Fibroblast of skin of abdomen (primary cell): ENCODE data around the gene OR52B6.
A peak's percentile ranks its signal among the peaks of the same experiment; 100 is the strongest.

Experiments
- DNase-seq: peaks from one replicate; pipeline ENCODE4 v3.0.0-alpha.2; 2013

OR52B6 gene

DNA sequence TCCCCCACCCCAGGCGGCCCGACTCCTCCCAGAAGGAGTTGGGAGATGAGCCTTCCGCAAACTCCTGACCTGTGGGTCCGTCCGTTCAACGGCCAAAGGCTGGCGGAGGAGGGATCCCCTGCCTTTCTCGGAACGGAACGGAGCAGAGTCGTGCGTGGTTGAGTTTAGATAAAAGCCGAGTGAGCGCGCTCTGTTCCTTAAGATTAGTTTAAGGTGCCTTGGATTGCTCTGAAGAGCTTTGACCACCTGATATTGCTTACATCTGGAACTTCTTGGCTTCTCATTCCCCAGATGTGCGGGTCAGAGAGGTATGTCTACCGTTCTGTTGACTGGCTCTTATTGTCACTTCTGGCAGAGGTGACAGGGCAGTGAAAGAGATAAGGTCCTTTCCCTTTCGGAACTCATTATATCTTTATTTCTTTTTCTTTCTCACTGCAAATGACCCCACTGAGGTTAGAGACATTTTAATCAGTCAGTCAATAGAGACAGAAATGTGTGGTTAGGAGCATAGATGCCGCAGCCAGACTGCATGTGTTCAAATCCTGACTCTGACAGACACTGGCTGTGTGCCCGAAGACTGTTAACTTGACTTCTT, 16.0 kb downstream of the OR52B6 start, which contains the start of gene TRIM6:
Gene TRIM6 (plus strand): TSS at position 31 of the 595 bp plus-strand sequence. CDS start 261 bp downstream, at position 292.
- DNase-seq: peak; percentile 65

DNA sequence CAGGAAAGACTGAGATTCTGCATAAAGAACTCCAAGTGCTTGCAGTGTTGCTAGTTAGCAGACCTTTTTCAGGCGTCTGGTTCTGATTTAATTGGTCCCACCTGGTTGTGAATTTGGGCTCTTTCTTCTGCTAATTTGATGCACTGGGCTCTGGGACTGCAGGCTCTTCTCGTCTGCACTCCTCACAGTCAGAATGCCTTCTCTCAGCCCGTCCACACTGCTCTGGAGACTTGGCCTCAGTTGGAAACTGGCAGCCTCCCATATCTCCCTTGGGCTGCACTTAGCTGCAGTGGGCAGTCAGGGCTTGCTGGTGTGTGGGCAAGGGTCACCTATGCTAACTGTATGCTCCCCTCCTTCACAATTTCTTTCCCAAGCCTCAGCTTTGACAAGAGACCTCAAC, 17.3 kb downstream of the OR52B6 start:
- no peak for DNase-seq

DNA sequence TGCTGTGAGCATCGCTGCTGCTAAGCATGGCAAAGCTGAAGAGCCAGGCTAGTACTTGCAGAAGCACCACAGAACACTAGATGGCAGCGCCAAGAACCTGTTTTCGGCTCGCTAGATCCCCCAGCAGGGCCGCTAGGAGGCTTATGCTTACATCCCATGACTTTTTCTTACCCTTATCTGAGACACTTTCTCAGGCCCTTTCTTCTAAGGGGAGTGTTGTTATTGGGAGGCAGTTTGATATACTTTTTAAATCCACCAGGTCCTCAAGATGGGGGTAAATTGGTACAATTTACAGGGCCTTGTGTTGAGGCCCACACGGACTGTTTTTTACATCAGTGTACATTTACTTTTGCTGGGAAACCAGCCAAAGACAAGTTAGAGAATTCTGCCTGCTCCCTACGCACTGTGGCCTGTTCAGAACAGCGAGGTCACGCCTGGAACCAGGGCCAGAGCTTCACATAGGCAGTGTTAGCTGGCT, 19.7 kb downstream of the OR52B6 start:
- peak; percentile 77 for DNase-seq

DNA sequence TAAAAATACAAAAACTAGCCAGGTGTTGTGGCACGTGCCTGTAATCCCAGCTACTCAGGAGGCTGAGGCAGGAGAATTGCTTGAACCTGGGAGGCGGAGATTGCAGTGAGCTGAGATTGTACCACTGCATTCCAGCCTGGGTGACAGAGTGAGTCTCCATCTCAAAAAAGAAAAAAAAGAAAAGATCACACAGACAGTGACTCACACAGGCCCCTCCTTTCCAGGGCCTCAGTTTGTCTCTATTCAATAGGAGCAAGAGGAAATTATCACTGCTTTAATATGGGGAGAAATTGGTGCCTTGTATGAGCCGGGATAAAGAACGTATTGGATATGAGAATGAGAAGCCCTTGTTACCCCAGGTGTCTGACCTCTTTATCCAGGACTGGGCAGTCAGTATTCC, 22.1 kb downstream of the OR52B6 start:
- DNase-seq: peak; percentile 41

DNA sequence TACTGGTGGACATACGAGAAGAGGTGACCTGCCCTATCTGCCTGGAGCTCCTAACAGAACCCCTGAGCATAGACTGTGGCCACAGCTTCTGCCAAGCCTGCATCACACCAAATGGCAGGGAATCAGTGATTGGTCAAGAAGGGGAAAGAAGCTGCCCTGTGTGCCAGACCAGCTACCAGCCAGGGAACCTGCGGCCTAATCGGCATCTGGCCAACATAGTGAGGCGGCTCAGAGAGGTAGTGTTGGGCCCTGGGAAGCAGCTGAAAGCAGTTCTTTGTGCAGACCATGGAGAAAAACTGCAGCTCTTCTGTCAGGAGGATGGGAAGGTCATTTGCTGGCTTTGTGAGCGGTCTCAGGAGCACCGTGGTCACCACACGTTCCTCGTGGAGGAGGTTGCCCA, 22.6 kb downstream of the OR52B6 start:
- DNase-seq: no peak

DNA sequence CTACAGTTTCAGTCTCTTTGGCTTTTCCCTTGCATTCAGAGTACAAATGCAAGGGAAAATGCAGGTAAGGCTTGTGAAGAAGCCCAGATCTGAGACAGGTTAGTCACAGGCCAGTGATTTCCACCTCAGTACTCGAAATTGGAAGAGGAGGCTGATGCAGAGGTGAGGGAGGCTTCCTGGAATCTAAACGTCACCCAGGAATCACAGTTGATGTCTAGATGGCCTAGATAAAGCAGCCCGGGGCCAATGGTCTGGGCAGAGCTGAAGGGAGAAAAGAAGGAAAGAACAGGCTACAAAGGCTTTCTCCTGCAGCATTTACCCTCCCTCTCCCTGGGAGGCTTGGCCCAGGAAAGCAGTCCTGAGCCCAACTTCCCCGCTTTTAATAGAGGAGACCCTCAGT, 24.2 kb downstream of the OR52B6 start:
- no peak for DNase-seq

DNA sequence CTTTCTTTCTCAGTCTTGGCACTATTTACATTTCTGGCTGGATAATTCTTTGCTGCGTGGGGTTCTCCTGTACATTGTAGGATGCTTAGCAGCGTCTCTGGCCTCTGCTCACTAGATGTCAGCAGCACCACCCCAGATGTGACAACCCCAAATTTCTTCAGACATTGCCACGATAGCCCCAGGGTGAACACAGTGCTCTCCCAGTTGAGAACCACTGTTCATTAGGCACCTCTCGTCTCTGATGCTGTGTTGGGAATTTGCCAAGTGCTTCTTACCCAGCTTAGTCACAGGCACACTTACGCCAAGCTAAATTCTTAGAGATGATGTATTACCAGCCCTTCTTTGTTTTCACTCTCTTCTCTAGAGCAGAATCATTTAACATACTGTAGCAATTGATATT, 25.2 kb downstream of the OR52B6 start:
- peak; percentile 78 for DNase-seq

DNA sequence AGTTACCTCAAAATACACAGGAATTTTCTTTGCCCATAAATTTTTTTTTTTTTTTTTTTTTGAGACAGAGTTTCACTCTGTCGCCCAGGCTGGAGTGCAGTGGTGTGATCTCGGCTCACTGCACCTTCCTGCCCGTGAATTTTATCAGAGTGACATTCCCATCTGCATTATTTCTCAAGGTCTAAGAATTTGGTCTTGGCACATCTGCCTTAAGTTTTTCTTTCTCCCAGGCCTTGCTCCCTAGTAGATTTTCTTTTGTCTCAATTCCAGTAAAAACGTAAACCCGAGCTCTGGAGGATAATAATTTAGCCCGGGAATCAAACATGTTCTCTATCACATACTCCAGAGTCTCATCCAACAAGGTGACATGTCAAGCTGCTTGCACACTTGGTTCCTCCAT, 28.1 kb downstream of the OR52B6 start:
- DNase-seq: no peak

DNA sequence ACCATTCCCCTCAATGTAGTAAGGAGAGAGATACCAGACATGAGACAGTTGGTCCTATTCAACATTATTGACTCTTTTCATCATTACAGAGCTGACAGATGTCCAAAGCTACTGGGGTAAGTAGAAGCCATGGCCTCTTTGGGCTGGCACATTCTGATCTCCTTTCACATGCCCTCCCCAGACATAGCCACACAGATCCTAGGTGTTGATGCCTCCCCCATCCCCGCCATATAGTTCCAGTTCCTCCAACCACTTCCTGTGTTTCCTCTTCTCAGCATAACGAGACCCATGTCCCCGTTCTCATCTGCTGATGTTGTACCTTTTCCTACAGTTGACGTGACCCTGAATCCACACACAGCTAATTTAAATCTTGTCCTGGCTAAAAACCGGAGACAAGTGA, 29.8 kb downstream of the OR52B6 start:
- DNase-seq: no peak

DNA sequence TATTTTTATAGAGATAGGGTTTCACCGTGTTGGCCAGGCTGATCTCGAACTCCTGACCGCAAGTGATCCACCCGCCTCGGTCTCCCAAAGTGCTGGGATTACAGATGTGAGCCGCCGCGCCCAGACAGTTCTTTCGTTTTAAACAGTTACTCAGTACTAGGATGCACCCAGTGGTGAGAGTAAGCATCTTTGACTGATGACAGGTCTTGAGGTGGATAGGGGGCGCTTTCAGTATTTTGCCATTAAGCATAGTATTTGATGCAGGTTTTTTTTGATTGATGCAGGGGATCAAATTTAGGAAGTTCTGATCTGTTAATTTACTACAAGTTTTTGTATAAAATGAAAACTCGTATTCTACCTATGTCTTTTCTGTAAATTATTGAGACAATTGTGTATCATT, 30.9 kb downstream of the OR52B6 start:
- no peak for DNase-seq

DNA sequence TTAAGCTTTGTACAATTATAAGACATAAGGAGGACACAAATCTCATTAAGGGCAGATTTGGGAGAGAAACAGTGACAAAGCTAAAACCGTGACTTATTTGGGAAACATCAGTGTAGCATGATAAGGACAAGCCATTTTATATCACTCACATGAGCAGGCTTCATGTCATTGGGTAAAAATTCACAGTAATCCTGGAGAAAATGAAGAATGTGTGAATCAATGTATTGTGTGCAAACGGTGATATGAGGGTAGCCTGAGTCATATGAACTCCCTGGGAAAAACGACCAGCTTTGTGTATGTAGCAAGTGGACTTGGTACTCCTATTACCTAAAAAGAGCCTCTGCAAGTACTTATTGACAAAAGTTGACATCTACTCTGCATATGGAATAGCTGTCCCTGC, 38.1 kb downstream of the OR52B6 start:
- DNase-seq: peak; percentile 62

DNA sequence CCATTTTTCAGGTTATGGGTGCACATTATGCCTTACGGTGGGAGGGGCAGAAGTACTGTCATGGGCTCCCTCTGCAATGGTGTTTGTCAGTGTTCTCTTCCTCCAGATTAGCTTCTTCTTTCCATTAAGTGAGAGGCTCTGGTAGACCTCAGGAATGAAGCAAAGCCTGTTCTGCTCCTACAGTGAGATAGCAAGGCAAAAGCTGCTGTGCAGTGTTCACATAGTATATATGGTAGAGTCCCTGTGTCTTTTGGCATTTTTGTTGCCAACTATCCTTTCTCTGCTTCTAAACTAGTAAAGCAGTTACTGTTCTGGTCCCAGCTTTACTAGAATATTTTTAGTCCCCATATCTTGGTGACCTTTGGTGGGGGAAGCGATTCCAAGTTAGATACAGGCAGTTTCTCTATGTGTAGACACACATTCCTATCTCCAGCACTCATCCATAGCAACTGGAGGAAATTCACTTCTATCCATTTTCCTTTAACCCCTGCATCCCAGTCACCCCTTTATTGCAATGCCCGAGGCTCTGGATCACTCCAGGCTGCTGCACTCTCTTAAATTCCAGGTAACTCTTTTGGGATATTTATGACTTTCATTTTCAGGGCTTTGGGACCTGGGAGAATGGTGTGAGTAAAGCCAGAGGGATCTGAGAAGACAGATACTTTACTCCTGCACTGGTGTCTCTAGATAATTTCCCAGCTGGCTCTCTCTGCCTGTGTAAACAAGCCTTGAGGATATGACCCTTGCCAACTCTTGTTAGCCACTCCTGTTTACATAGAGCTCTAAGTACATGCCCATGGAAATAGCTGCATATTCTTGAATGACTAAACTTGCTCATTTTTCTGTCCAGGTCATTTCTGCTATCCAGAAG, 40.2 kb downstream of the OR52B6 start:
- DNase-seq: peak; percentile 50

DNA sequence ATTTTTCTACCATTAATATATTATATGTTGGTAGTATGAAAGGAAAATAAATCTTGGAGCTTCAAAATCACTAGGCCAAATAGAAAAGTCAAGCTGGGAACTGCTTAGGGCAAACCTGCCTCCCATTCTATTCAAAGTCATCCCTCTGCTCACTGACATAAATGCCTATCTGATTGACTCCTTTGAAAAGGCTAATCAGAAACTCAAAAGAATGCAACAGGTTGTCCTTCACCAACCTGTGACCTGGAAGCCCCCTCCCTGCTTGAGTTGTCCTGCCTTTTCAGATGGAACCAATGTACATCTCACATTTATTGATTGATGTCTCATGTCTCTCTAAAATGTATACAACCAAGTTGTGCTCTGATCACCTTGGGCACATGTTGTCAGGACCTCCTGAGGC, 40.9 kb downstream of the OR52B6 start:
- no peak for DNase-seq

DNA sequence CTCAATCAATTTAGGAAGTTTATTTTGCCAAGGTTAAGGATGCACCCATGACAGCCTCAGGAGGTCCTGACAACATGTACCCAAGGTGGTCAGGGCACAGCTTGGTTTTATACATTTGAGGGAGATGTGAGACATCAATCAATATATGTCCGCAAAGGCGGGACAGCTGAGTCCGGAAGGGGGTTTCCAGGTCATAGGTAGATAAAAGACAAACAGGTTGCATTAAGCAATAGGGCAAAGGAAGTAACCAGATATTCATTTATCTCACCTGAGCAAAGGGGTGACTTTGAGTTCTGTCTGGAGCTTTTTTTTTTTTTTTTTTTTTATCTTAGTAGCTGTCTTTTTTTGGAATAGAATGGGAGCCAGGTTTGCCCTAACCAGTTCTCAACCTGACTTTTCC, 42.1 kb downstream of the OR52B6 start:
- DNase-seq: no peak

DNA sequence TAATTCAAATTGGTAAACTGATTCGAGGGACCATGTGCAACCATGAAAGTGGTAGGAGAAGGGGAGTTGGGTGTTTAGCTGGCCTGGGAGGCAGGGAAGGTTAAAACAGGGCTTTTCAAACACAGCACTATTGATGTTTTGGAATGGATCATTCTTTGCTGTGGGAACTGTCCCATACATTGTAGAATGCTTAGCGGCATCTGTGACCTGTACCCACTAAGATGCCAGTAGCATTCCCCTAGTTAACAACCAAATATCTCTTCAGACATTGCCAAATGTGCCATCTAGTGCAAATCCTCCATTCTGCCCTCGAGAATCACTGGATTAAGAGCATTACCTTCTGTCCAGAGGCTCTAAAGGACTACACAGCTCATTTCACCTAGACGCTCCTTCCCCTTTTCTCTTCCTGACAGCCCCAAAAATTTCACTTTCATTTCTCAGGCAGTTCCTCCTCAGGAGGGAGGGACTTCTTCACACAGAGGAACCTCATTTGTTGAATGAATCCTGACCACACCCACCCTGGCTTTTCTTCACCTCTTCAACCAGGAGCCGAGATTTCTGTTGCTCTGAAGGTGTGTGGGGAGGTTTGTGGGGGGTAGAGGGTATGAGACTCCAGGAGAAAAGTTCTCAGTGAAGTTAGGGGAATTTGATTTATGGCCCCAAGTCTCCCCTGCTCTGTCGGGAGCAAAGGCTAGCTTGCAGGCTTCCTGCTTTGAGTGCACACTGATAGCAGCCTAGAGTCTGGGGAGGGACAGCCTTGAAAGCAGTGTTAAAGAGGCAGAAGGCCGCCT, 44.0 kb downstream of the OR52B6 start, which contains the start of gene TRIM34:
Gene TRIM34 (plus strand): TSS at position 513 of the 791 bp plus-strand sequence. CDS start 7,331 bp downstream, outside the sequence.
- DNase-seq: peak; percentile 59

DNA sequence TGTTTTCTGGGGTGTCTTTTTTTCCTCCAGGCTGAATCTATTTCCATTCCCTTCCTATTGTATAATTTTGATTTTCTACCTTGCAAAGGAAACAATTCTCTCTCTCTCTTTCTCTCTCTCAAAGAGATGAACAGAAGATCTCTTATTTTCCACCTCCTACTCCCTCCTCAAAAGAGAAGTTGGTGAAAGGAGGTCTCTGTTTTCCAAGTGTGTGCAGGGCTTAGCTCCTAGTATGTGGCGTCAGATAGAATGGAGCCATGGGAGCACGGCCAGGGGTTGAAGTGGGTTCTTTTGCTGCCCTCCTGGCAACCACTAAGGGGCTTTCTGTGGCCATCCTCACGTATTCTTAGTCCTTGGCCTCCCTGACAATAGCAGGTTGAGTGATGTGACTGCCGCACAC, 44.6 kb downstream of the OR52B6 start:
- no peak for DNase-seq

DNA sequence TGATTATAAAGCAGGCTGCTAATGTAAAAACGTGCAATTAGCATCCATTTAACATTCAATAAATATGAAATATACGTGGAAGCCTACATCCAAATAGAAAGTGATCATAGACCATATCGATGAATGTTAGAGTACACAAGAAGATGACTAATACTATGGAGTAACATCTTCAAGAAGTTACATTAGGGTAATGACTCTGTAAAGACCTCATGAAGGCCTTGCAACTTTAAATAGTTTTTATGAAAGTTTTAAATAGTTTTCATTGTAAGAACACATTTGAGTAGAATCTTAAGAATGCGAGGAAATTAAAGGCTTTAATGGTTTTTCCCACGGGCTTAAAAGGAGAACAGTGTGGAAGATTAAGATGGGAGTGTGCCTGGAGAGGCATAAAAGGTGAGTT, 45.5 kb downstream of the OR52B6 start:
- peak; percentile 61 for DNase-seq

DNA sequence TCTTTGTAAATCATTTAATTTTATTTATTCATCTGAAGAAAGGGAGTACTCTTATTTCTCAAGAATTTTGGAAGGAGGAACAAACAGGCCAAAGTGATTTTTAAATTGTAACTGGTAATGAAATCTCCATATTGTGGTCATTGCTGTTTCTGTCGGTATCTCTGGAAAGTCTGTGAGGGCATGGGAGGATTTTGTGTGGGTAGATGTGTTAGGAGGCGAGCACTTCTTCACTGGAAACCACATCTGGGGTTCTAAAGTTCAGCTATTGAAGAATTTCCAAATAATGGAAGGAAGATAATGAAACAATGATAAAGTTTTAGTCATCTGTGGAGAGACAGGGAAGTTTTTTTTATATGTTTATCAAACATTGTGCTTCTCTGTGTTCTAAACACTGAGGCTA, 50.7 kb downstream of the OR52B6 start:
- no peak for DNase-seq
